Stimulated activated CD8-positive, alpha-beta memory T cell treated with anti-CD3 and anti-CD28 coated beads, Interleukin-2, amount 100 ng/mL, for 1 hour (primary cell): ENCODE data around the gene CDC20B.

ENCODE experiments used
- DNase-seq, 2 donors: peaks; one replicate each; pipeline ENCODE4 v3.0.0-alpha.2; 2020; ENCODE audit warnings: low read depth in 2 of 2

Gene CDC20B, protein sequence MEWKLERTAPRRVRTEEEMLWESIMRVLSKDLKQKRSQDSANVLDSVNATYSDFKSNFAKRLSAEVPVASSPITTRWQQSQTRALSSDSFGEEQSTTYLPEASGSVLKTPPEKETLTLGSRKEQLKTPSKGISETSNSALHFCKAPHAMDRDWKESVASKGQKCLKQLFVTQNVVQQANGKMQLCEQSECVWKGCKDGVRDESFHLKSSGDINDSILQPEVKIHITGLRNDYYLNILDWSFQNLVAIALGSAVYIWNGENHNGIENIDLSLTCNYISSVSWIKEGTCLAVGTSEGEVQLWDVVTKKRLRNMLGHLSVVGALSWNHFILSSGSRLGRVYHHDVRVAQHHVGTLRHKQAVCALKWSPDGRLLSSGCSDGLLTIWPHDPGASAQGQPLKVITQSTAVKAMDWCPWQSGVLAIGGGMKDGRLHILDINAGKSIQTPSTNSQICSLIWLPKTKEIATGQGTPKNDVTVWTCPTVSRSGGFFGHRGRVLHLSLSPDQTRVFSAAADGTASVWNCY

DNA sequence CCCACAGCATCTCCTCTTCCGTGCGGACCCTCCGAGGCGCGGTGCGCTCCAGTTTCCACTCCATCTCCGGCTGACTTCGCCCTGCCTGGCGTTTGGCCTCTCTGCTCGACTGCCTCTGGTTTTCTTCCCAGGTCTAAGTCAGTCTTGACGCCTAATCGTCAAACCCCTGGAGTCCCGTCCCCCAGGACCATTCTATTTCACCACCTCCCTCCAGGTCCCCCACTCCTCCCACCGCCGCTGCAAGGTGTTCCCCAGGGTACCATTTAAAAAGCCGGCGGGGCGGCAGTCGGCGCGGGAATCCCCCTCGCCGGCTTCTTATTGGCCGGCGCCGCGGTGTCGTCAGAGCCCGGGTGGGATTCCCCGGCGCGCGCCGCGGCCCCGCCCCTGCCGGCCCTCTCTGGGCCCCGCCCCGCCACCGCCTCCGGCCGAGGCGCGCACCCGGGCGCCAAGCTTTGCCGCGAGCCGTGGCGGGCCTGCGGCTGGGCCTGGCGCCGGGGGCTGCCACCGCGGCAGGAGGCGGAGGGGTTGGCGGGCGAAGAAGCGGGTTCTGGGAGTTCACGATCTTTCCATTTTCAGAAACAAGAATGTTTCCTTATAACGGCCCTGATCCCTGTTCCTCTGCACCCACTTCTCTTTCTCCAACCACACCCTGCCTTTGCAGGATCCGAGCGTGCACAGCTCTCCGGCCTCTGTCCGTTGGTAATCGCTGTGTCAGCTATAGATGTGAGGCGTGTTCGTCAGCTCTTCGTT lies at the start of gene CDC20B:
CDC20B (minus strand) TSS at position 241 of the 750 bp plus-strand sequence; CDS start at position 64, 177 bp downstream.
- peak; percentile 53 to 58 for DNase-seq

DNA sequence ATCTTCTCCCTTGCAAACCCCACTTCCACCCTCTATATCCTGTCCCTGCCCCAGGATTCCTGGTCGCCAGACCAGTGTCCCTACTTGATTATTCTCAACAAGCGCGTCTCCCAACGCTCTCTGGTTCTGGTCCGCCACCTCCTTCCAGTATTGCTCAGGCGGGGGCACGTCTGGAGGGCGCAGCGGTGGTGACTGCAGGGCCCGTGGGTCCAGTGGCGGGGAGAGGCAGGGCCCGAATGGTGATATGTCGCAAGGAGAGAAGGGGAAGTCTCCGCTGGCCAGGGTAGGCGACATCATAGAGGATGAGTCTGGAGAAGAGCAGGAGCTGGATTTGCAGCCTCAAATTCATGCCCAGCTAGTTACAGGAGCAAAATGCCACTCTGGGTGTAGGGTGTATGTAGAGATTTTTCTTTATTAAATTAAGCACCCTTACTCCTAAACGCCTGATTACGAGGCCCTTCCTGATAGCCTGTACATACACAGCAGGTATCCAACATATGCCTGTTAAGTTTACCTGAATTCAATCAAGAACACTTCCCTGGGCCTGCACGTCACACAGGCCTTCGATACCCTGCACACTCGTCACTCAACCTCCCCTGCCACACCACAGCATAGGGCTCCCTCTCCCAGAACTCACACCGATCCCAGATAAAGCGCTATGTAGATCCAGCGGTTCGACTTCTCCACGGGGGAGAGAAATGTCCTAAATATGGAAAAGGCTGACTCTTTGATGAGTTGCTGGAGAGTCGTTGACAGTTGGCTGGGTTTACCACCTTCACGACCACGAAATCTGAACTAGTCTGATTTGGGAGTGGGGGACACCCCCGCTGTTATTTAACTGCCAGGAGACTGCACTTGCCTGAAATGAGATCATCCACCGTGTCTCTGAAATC lies 49.4 kb upstream of the CDC20B start:
- DNase-seq, result no peak

DNA sequence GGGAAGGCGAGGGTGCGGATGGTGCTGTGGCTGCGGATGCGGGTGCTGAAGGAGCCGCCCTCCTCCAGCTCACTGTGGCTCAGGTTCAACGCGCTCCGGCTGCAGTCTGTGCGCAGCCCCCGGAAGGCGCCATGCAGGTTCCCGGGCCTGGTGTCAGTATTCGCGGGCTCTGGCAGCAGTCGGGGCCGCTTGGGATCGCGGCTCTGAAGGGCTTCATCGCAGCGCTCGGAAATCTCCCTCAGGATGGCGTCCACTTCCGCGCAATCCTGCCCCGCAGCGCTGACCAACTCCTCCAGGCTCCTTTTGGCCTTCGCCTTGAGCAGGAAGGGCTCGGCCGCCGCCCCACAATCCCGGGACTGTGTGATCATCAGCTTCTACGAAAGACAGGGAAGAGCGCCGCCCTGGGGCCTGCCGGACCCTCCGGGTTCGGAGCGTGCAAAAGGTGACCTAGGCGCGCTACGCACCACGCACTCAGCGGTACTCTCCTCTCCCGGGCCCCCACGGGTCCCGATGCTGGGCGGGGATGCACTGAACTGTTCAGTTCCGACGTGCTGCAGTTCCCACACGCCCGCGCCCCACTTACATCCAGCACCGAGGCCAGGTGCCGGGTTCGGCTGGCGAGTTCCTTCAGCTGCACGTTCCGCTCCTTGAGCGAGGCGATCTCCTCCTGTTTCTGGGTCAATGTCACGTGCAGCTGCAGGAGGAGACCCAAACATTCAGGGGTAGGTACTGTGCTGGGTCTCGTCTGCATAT lies 47.6 kb upstream of the CDC20B start:
- DNase-seq, result no peak

DNA sequence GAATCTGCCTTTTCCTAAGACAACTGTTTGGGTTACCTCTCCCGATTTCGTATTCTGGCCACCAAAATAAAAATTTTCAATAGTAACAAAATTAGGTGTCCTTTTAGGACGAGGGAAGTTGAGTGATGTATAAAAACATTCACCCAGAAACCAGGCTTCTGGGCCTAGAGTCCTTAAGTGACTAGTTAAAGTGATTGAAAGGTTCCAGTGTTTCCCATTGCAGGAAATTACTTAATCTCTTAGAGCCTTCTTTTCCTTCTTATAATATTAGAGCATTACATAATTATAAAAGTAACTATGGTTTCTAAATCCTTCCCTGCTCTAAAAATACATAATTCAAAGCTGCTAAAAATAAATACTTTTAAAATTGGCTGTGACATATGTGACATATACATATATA lies 46.8 kb upstream of the CDC20B start:
- DNase-seq, result no peak

DNA sequence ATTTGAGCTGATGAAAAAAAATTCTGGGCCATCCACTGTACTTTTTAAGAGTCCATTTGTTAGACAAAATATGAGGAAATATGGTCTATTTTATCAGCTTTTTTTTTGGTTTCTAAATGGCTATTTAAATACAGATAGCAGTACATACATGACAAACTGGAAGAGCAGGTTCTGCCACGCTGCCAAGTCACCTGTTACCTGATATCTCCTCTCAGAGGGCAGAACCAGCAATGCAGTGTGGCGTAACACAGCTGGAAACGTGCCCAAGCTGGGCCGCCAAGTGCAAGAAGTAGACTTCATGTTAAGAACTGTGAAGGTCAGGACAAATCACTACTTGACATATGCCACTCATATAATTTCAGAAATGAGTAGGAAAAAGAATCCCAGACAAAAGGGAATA lies 46.0 kb upstream of the CDC20B start:
- no peak for DNase-seq

DNA sequence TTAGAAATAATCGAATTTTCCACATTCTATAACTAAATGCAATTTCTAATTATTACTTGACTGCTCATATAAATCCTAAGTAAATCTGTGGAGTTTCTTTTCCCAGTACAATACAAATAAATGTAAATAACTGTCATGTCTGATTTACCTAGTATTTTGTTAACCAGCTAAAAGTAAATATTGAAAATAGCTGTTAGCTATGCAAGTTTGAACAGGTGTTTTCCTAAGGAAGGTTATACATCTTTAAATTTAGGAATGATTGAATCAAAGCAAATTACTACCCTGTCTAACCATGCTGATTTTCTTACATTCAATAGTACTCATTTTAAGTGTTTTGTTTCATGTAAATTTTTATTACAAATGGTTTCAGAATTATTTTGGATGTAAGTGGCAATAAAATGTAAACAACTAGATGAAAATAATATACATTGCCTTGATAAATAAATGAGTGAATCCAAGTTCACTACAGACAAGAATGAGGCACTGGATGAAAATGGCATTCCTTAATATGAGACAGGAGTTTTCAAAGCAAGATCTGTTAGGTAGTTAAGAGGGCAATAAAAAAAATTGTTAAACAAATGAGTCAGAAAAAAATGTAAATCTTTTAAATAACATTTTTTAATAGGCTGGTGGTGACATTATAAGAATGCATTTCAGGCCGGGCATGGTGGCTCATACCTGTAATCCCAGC lies 38.4 kb upstream of the CDC20B start:
- no peak for DNase-seq

DNA sequence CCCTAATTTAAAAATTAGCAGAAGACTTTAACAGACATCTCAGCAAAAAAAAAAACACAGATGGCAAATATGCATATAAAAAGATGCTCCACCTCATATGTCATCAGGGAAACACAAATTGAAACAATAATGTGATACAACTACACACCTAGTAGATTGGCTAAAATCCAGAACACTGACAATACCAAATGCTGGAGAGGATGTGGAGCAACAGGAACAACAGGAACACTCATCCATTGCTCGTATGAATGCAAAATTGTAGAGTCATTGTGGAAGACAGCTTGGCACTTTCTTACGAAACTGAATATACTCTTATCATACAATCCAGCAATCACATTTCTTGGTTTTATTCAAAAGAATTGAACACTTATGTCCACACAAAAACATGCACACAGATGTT lies 32.0 kb upstream of the CDC20B start:
- DNase-seq, result no peak

DNA sequence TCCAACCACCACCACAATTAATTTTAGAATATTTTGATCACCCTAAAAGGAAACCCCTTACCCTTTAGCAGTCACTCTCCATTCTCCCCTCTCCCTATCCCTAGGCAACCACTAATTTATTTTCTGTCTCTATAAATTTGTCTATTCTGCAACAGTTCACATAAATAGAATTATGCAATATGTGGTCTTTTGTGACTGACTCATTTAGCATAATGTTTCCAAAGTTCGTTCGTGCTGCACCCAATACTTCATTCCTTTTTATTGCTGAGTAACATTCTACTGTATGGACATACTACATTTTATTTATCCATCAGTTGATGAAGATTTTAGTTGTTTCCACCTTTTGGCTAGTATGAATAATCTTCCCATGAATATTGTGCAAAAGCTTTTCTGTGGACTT lies 18.2 kb upstream of the CDC20B start:
- DNase-seq, result no peak

DNA sequence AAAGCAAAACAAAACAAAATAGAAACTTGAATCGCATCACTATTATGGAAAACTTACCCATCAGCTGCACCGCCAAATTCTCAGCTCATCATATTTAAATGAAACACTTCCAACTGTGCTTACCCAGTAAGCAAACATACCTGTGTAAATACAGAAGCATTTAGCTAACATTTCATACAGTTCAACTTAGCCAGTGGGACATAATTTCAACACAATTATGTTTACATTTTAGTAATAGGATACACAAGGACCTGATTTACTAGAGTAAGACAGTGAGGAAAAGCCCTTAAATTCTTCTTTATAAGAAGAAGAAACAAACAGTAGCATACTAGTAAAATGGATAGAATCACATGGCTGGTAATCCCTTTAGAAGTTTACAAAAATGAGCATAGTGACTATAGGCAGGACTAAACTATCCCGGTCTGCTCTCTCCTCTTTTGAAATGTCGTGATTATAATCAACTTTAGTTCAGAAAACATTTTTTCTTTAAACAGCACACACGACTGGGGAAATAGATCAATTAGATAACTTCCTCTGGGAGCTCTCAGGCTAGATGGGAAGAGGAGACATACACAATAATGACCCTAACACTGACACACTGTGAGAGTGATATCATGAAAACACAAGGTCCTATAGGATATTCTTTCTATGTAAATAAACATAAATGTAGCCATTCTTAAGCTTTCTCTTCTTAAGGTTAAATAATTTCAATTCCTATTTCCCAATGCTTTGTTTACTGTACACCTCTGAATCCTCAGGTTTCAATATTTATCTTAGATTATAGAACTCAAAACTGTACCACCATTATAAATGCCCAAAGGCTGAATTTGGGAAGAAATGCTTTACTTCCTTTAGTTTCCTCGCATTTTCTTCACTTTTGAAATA lies 15.9 kb upstream of the CDC20B start:
- no peak for DNase-seq

DNA sequence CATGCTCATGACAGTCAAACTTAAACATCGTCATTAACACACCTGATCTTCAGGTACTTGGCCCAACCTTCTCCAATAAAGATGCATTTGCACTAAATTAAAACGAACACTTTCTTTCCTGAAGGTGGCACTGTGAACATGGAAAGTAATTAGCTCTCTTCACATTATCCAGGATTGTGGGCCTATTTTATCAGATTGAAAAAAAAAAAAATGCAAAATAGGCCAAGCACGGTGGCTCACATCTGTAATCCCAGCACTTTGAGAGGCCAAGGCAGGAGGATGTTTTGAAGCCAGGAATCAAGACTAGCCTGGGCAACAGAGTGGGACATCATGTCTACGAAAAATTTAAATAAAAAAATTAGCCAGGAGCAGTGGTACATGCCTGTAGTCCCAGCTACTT lies 14.4 kb upstream of the CDC20B start:
- no peak for DNase-seq

DNA sequence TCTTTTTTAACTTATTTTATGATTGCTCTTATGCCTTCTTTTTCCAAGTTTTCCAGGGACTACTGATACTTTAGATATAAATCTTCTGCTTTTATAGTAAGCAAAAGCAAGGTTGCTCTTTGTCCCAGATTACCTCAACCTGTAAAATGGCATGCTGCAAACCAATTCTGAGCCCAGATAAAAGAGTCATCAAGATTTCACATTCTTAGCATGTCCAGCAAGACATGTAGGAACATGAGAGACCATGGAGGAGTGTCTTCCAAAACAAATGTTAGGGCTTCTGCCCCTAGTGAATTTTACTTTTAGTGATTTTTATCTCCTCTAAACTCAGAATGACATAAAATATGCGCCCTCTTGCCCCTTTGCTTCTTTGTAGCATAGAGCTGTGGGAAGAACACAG lies 7.0 kb upstream of the CDC20B start:
- DNase-seq, result no peak

DNA sequence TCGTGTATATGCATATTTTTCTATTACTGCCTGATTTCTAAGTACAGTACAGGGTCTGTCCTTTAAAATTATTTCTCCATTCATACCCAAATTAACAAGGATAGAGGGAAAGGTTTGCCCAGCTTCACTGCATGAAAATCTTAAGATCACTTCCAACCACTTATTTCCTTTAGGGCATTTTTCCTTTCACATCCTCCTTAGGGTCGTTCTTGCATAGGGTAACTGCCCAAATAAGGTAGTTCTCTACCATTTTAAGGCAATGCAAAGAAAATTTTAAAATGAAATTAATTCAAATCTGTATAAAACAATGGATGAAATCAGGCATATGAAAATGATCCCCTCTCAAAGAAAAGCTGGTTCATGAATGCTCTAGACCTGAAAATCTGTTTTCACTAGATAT lies 4.1 kb upstream of the CDC20B start:
- DNase-seq, result no peak

DNA sequence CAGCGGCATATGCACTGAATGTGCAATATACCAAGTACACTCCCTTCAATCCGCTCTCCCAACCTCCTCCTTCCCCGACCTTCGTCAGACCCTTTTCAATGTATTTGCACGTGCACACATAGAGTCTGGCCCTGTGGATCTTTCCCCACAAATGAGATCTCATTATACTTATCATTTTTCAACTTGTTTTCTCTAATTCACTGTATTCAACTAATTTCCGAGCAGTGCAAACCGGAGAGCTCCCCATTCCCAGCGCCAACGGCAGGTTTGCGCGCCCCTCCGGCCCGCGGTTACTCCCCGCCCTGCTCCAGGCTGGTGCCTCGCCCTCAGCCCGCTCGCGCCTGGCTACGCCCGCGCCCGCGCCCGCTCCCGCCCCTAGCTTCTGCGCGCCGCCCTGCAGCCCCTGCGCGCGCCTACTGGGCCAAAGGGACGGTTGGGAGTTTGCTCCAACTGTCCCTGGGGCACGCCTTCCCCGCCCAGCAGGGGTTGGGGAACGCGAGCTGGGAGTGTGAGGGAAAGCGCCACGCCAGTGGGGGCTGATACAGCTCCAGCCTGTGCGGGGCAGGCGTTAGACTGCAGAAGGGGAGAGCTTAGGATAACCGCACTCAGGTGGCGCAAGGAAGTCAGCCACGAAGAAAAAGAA lies 3.3 kb upstream of the CDC20B start:
- no peak for DNase-seq

DNA sequence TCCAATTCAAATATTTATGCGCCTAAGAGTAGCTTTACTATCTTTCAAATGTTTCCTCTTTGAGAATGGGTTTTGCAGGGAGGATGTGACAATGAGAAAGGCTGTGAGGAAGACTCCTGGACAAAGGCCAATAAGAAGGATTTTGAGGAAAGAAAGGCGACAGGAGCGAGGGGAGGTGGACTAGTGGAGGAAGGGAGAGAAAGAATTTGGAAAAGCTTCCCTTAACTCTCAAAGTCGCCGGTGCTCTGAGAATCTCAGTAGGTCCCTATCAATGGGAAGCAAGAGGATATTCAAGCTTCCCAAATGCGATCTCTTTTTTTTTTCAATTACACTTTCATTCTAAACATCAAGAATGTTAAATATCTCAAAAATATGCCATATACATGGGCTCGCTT lies 2.8 kb upstream of the CDC20B start:
- DNase-seq, result no peak

DNA sequence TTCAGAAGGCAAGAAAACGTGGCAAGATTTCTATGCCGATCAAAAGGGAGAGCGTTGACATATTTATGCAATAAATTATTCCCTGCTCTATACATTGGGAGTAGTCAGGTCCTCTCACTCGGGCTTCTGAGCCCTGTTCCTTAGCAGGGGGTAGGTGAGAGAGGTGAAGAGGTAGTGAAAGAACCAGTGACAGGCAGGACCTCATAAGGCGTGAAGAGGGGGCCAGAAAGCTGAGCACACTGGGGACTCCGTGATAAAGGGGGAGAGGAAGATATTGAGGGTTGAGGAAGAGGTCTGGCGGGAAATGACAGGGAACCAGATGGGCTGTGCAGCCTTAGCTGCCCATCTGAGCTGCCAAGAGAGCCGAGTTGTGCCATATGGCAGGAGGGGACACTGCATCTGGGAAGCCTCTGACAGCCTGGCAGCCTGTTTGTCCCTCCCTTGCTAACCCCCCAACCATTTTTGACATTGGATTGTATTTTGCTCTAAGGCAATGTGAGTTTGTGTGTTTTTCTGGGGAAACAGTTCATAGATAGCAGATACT lies 782 bp upstream of the CDC20B start:
- DNase-seq, result no peak

DNA sequence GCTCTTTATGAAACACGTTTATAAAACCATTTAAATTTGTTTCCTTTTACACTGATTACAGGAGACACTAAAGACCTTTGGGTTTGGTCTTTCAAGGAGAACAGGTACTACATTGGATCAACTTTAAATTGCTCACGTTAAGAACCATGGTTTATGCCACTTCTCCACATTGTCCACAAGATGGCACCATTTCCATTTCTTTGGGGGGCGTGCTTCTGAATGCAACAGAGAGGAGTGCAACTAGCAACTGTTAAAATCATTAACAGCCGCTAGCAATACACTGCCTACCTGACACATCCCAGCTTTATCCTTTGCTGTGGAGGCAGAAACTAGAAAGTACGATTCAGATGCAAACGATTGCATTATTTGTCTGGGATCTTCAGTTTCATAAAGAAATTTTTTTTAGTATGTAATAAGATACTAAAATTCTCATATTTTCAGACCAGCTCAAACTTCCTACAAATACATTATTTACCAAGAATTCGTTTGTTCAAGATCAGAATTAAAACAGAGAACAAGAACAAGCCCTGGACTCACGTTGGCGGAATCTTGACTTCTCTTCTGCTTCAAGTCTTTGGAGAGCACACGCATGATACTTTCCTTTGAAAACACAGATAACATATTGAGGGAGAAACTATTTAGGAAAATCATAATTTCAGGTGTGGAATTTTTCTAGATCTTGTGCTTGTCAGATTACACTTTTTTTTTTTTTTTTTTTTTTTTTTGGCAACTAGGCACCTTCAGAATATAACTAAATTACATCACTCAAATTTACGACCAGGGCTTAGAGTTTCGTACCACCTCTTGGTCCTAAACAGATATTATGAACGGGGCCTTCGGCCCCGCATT lies 702 bp downstream of the CDC20B start:
- peak; percentile 29 to 33 for DNase-seq

DNA sequence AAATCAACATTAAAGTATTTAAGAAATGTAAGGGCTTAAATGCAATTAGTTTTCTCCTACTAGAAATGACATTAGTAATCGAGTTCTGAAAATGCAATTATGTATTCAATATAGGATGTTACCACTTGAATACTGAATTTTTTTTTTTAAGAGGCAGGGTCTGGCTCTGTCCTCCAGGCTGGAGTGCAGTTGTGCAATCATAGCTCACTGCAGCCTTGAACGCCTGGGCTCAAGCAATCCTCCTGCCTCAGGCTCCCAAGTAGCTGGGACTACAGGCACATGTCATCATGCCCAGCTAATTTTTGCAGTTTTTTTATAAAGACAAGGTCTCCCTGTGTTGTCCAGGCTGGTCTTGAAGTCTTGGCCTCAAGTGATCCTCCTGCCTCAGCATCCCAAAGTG lies 1.5 kb downstream of the CDC20B start:
- no peak for DNase-seq

DNA sequence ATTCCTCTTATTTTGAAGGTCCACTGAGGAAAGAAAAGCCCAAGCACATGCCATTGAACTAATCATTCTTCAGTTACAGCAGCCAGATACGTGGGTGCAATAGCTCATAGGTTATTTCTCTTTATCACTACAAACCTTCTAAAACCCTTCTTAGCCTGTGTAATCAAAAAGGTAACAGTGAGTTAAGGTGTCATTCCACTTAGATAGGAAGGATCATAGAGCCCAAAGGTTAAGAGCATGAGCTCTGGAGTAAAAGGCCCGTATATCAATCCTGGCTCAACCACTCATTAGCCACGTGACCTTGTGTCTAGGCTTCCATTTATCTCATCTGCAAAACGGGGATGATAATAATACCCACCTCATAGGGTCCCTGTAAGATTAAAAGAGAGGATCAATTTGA lies 10.3 kb downstream of the CDC20B start:
- DNase-seq, result no peak
